NCI-H524 treated with DMSO at 0.1 percent for 48 hours (cell line): Measurements from ENCODE around the gene TRIP6.

Experiments used
- DNase-seq: peaks from one replicate; lab custom pipeline; 2025; lab: John Stamatoyannopoulos, UW

TRIP6 gene

DNA sequence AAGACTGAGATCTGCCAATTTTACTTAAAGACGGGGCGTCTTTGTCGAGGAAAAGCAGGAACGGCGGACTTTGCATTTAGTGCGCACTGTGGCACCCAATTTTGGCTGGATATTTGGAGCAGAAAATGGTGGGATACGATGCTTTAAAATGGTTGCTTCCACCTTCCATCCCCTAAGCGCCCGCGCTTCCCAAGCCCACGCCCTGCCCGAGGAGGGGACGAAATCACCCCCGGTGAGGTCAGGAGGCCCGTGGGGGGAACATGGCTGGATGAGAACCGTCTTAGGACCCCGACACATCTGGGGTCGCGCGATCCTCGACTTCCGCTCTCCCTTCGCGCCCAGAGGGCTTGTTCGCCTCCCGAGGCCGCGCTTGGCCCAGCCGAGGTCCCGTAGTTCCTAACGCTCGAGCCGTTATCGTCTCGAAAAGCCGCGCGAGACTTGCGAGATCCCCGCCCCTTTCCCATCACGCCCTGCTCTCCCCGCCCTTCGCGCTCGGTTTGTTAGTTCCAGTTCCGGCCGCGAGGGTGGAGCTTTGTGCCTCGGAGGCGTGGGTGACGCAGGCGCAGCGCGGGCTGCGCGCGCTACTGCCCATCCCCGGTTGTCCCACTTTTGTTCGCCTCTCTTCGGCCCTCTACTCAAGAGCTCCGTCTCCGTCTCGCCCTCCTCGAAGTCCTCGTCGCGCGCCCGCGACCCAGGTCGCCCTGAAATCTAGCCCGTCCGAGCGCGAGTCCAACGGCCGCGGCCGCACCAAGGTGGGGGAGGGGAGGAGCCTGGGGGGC is 7.6 kb downstream of the TRIP6 start, which contains the start of gene SRRT:
SRRT (plus strand) TSS at position 527 of the 779 bp plus-strand sequence. CDS start 488 bp downstream, outside the sequence.
- peak; percentile 57 for DNase-seq

DNA sequence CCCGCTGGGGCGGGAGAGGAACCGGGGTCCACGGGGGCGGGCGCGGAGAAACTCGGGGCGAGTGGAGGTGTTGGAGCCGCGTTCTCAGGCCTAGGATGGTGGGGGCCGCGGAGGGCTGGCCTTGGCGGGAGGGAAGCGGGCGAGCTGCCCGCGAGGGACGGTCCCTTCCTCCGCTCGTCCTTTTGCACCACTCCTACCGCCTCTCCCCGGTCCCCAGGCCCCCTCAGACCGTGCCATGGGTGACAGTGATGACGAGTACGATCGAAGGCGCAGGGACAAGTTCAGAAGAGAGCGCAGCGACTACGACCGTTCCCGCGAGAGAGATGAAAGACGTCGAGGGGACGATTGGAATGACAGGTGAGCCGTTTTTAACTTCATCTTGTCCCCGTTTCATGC is 8.2 kb downstream of the TRIP6 start:
- no peak for DNase-seq

DNA sequence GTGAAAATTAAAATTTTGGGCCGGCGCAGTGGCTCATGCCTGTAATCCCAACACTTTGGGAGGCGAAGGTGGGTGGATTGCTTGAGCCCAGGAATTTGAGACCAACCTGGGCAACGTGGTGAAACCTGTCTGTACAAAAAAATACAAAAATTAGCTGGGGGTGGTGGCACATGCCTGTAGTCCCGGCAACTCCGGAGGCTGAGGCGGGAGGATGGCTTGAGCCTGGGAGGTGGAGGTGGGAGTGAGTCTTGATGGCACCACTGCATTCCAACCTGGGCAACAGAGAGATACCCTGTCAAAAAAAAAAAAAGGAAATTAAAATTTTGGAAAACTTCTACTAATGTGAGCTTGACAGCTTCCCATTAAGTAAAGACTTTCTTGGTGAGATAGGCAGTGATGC is 10.8 kb downstream of the TRIP6 start:
- DNase-seq: no peak

GRCh38 chr7:100878685-100879084 is 11.5 kb downstream of the TRIP6 start:
- no peak for DNase-seq

- DNase-seq: peak; percentile 73
Measured at GRCh38 chr7:100879685-100880261, 12.6 kb downstream of the TRIP6 start.

DNA sequence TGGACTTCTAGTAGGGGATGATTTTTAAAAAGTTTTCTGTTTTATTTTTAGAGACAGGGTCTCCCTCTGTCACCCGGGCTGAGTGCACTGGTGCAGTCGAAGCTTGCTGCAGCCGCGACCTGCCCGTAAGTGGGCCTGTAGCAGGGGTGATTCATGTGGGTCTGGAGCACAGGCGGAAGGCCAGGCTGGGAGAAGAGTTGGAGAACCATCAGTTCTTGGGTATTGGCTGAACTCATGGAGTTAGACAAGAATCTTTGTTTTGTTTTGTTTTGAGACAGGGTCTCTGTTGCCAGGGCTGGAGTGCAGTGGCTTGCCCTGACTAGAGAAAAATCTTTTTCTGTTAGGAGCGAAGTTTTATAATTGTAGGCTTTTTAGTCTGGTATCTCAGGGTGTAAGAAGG is 13.5 kb downstream of the TRIP6 start:
- no peak for DNase-seq

GRCh38 chr7:100881136-100881535 is 13.9 kb downstream of the TRIP6 start:
- DNase-seq: no peak

GRCh38 chr7:100882201-100882600 is 15.0 kb downstream of the TRIP6 start:
- DNase-seq: no peak

DNA sequence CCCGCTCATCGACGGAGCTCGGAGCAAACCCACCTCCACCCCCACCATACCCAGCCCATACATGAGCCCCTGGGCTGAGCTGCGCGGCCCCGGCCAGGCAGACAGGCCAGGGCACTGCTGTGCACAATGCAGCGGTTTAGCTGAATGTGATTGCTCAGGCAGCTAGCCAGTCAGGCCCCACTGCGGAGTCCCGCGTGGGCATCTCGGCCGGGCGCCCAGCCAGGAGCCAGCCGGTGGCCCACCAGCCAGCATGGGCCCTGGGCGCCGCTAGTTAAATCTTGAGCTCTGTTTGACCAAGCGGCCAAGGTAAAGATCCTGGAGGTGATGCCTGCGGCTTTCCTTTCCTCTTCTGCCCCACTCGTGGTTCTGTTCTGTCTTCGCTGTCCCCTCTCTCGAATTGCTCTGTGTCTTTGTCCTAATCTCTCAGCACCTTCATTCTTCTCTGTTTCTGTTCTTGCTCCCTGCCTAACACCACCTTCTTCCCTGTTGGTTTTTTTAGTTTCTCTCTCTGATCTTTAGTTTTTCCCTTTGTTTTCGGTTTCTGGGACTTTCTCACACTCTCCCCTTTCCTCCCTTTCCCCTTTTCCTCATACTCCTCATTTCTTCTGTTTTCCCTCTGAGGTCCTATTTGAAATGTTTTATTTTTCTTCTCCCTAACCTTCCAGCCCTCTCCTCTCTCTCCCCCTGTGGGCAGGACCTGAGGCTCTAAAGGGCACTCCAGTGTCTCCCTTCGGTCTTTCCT is 15.8 kb downstream of the TRIP6 start:
- no peak for DNase-seq

DNA sequence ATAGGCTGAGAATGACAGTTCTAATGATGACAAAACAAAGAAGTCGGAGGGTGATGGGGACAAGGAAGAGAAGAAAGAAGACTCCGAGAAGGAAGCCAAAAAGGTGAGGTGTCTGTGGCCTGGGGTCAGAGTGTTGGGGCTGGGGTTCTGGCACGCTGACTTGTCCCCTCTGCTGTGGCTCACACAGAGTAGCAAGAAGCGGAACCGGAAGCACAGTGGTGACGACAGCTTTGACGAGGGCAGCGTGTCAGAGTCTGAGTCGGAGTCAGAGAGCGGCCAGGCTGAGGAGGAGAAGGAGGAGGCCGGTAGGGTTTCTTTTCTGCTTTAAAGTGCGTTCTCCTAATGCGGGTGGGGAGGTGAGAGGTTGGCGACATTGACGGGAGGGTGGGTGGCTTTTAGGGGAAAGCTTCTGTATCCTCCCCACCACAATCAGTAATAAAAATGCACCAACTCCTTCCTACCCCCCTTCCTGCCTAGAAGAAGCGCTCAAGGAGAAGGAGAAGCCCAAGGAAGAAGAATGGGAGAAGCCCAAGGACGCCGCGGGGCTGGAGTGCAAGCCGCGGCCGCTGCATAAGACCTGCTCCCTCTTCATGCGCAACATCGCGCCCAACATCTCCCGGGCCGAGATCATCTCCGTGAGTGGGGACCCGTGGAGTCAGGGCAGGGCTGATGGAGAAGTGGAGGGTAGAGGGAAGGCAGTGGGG is 17.7 kb downstream of the TRIP6 start:
- DNase-seq: no peak

GRCh38 chr7:100885440-100886141 is 18.4 kb downstream of the TRIP6 start:
- no peak for DNase-seq

GRCh38 chr7:100886142-100886935 is 19.2 kb downstream of the TRIP6 start:
- no peak for DNase-seq

DNA sequence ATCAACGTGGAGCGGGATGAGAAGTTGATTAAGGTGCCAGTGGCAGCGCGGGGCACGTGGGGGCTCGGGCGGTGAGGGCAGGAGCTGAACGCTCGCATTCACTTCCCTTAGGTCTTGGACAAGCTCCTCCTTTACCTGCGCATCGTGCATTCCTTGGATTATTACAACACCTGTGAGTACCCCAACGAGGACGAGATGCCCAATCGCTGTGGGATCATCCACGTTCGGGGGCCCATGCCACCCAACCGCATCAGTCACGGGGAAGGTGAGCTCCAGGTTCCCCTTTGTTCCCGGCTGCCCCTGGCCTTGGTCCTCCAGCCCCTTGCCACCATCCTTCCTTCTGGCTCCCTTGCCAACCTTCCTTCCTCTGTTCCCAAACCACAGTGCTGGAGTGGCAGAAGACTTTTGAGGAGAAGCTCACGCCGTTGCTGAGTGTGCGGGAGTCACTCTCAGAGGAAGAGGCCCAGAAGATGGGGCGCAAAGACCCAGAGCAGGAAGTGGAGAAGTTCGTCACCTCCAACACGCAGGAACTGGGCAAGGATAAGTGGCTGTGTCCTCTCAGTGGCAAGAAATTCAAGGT is 19.8 kb downstream of the TRIP6 start:
- DNase-seq: no peak

DNA sequence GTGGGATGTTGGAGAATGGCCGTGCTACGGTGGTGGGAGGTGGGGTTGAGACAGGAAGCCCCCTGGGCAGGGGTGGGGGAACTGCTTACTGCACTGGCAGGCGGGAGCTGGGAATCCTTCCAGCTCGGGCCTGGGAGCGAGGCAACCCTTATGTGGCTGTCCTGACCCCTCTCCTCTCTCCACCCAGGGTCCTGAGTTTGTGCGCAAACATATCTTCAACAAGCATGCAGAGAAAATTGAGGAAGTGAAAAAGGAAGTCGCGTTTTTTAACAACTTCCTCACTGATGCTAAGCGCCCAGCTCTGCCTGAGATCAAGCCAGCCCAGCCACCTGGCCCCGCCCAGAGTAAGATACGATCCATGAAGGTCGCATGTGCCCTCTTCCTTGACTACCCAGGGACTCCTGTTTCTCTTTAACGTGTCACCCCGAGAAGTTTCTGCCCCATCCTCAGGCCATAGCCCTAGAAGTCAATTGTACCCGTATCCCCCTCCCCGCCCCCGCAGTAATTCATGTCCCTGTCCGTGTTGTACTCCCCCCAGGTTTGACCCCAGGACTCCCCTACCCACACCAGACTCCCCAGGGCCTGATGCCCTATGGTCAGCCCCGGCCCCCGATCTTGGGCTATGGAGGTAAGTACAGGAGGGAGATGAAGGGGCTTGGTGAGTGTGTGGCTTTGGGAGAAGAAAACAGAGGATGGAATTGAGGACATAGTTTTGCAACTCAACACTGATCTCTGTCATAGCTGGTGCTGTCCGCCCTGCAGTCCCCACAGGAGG is 20.5 kb downstream of the TRIP6 start:
- DNase-seq: no peak

- DNase-seq: no peak
Measured at GRCh38 chr7:100888291-100888987, 21.3 kb downstream of the TRIP6 start.

- no peak for DNase-seq
Measured at GRCh38 chr7:100888988-100889750, 22.0 kb downstream of the TRIP6 start, which contains the start of gene UFSP1. TSS of gene UFSP1 (minus strand) at chr7:100889715. CDS start at chr7:100889271, 444 bp downstream.

DNA sequence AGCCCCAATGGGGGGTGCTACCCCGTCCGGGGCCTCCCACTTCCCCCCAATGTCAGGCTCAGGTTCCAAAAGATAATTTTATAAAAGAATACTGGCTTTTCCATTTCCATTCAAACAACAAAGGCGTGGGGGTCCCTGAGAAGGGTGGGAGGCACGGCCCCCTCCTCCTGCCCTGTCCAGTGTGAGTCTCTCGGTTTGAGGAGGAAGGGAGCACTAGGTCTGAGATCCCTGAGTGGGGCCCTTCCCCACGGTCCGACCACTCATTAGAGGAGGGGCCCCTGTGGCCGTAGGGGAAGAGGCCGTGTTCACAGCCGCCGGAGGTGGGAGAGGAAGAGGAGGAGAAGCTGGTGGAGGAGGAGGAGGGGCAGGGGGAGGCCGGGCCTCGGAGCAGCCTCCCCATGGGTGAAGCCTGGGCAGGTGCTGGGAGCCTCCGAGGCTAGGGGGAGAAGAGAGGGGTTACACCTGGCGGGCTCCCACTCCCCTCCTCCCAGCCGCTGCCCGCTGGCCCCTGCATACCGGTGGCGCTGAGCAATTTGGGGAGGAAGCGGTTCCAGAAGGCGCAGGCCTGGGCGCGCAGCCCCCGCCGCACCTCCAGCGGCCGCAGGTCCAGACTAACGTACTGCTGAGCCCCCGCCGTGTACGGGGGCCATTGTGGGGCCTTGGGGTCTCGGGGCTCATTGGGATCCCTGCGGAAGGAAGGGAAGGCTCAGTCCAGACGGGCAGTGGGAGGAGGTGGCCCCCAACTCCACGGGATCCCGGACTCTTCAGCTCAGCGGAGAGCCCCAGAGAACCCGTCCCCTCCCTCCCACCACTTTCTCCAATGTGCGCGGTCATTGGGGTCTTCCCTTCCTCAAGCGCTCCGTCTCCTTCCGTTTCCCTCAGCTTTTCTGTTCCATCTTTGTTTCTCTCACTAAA is 23.7 kb downstream of the TRIP6 start:
- DNase-seq: no peak
